Measurements from ENCODE around the gene ARFGAP1.
"Not testable (repeated sequence)": the region's sequence is repeated elsewhere in the genome, so short reads cannot be mapped to it uniquely, and the experiment has no call there.

ARFGAP1 gene

DNA sequence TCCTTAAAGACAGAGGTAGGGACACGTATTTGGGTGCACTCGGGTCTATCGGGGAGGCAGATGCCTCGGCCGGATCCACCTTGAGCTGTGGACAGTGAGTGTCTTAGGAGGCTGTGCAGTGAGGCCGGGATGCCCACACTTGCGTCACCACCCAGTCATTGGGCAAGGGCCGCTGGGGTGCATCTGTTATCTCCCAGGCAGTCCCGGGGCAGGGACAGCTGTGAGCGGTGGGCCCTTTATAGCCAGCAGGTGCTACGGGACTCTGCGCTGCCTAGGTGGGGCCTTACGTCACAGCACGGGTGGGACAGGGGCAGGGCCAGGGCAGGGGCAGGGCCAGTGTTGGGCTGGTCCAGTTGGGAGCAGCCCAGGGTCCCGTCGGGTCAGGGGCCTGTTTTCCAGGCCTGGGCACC, 19.7 kb downstream of the ARFGAP1 start:
- no peak for DNase-seq (ENCODE audit: low read depth)

DNA sequence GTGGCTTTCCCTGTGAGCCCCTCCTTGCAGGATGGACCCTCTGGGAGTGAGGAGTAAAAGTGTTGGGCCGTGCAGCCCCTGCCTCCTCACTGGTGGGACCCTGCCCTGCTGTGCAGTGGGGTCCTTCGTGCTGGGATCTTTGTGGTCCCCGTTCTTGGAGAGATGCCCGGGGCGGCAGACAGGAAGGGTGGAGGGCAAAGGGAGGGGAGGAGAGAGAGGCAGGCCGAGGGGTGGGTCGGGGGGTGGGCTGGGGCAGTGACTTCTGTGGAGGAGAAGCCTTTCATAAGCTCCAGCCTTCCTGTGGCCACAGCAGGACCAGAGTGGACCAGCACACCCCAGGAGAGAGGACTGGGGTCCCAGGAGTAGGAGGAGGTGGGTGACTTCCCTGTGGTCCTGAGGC, 20.3 kb downstream of the ARFGAP1 start, which contains the start of gene COL20A1:
Gene COL20A1, plus strand, starts transcription at position 283 of the 400 bp plus-strand sequence. CDS start 1,922 bp downstream, outside the sequence.
- no peak for DNase-seq (ENCODE audit: low read depth)

DNA sequence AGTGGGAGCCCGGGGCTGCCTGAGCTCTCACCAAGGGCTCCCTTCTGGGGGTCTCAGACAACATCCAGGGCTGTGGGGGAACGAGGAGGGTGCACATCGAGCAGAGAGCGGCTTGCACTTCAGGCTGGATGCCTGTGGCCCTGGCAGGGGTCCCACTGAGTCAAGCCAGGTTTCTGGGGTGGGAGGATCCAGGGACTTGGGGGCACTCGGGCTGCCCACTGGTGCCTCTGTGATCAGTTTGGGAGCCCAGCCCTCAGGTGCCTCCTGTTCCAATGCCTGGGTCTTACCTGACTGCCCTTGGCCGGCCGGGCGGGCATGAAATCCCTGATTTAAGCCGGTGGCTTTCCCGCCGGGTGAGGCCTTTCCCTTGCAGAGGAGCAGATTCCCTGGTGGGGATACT, 20.8 kb downstream of the ARFGAP1 start:
- no peak for DNase-seq (ENCODE audit: low read depth)

DNA sequence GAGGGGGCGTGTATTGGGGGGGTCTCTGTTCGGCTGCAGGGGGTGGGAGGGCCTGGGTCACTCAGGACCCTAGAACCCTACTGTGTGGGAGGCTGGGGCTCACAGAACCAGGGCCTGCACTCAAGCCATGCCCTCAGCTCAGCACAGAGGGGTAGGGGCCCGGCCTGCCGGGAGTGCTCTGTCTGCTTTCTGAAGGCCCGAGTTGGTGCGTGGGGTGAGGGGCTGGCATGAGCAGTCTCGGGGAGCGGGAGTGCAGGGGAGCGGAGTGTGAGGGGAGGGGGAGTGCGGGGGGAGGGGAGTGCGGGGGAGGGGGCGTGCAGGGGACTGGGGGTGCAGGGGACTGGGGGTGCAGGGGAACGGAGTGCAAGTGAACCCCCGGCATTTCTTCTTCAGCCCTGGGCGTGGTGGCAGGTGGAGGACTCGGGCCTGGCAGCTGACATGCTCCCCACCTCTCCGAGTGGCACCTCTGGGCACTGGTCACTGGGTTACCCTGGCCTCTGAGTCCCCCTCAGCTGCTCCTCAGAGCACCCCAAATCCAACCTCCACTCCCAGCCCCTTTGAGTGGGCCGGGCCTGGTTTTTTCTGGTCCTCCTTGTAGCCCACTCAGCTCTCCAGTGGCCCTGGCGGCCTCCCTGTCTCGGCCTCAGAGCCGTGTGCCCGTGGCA, 21.4 kb downstream of the ARFGAP1 start:
- DNase-seq (ENCODE audit: low read depth), result no peak

DNA sequence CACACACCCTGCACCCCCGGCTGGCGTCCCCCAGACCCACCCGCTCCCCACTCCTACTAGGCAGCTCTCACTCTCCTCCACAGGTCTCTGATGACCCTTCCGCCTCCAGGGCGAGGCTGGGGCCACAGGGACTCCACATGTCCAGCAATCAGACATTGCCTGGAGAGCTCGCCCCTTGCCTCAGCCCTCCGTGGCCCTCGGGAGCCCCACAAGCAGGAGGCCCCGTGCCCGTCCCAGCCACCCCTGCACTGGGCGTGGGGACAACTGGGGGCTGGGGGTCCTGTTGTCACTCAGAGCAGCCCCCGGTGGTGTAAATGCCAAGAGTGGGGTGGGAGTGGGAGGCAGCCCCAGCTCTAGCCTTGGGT, 21.9 kb downstream of the ARFGAP1 start:
- DNase-seq (ENCODE audit: low read depth), result no peak

DNA sequence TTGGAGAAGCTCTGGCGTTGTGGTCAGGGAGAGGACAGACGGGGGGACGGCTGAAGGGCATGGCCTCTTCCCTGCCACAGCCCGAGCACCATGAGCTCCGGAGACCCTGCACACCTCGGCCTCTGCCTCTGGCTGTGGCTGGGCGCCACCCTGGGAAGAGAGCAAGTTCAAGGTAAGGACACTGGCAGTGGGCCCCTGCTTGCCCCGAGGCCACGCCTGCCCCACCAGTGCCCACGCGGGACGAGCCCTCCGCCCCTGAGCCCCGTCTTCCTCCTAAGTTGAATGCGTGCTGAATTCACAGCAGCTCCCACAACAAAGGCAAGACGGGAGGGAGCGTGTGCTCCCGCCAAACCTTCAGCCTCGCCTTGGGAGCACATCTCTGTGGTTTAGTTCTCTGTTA, 22.4 kb downstream of the ARFGAP1 start:
- DNase-seq (ENCODE audit: low read depth), result no peak

DNA sequence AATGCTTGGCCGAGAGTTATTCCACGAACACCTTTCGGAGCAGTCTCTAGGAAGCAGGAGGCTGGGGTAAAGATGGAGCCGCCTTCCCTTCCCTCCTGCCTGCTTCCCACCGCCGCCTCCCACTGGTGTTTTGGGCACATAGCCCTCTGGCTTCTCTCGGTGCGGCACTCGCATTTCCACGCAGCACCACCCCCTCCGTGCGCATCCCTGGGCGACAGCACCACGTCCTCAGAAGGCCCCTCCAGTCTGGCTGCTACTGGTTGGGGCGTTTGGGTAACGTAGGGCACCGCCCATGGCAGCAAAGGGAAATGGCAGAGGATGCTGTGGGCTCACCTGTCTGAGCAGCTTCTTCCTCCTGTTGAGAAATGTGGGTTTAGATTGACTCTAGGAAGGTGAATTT, 22.8 kb downstream of the ARFGAP1 start:
- DNase-seq (ENCODE audit: low read depth), result no peak

DNA sequence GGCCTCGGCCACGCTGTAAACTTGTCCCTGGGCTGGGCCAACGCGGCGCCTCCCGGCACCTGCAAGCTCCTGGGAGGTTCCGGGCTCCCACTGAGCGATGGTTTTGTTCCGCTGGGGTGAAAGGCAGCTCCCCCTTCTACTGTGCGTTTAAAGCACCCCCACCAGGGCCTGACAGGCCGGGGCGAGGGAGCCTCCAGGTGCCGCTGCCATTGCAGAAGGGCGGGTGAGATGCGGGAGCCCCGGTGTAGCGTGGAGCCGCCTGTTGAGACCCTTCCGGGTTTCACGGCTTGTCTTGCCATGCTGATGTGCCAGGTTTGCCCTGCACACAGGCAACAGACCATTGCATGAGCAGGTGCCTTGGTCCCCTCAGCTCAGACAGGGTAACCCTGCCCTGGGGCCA, 23.2 kb downstream of the ARFGAP1 start:
- no peak for DNase-seq (ENCODE audit: low read depth)

DNA sequence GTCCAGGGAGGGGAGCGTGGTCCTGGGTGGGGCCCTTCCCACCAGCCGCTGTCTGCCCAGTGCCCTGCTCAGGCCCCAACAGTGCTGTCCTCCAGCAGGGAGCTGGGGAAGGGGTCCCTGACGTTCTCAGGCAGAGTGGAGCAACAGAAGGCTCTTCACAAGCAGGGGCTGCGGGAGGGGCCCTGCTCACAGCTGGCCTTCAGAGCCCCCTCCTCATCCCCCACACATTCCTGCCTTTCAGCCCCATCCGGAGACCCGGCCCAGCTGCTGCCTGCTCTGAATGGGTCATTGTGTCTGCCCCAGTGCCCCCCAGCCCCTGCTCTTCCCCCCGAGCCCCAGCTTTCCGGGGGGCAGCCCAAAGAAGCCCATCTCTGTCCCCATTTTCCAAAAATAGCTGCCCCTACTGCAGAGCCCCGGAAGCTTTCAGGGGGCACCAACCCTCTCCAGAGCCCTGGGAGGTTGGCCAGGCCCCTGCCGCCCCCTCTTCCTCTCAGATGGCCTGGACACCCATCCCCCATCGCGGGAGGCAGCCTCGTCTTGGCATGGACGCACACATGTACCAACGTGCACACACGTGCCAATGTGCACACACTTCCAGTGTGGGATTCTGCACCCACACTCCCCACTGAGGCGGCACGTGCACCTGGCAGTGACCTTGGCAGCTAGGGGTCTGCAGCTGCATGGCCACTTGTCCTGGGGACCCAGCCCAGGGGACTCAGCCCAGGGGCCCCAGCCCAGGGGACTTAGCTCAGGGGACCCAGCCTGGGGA, 24.1 kb downstream of the ARFGAP1 start:
- no peak for DNase-seq (ENCODE audit: low read depth)

DNA sequence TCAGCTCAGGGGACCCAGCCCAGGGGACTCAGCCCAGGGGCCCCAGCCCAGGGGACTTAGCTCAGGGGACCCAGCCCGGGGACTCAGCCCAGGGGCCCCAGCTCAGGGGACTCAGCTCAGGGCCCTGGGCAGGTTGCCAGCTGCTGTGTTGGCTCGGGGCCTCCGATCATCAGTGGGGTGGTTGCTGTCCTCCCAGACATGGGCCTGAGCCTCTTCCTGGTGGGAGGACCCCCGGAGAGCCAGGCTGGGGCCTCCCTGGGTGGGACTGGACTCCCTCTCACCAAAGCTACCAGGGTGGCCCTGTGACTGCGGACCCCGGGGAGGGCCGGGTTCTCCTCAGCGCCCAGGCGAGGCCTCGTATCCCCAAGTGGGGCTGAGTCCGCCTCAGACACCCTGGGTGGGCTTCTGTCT, 24.8 kb downstream of the ARFGAP1 start:
- DNase-seq (ENCODE audit: low read depth), result no peak

DNA sequence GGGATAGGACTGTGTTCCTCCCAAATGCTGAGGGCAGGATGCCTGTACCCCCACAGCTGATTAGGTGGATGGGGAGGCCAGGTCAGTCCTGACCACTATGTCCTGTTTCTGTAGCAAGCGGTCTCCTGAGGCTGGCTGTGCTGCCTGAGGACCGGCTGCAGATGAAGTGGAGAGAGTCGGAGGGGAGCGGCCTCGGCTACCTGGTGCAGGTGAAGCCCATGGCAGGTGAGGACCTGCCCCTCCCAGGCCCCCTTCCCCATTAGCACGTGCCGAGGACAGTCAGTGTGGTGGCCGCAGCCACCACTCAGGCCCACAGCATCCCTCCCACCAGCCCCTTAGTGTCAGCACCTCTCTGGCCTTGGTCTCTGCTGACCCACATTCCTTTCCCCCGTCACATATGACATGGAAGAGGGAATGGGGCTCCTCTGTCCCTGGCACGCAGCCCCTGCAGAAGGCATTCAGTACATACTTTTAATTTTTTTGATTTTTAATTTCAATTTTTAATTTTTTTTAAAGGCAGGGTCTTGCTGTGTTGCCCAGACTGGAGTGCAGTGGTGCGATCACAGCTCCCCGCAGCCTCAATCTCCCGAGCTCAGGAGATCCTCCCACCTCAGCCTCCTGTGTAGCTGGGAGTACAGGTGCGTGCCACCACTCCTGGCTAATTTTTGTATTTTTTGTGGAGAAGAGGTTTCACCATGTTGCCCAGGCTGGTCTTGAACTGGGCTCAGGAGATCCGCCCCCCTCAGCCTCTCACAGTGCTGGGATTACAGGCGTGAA, 25.4 kb downstream of the ARFGAP1 start:
- no peak for DNase-seq (ENCODE audit: low read depth)

DNA sequence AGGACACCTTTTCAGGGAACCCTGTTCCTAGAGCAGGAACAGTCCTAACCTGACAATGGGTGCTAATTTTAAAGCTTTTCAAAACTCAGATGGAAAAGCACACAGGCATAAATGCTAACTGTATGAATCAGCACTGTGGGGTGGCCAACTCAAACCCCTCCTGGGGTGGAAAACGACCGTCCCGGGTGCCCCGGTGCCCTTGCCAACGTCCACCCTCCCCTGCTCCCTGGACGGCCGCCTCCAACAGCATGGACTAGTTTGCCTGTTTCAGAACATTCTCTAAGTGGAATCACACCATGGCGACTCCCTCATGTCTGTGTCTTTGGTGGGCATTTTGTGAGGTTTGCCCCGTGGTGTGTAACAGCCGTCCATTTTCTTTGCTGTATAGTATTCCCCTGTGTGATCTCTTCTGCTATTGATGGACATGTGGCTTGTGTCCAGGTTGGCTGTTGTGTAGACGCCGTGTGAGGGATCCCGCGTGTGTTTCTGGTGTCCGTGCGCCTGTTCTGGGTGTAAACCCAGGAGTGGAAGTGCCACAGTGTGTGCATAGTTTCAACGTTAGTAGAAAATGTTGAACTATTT, 26.2 kb downstream of the ARFGAP1 start:
- no peak for DNase-seq (ENCODE audit: low read depth)

DNA sequence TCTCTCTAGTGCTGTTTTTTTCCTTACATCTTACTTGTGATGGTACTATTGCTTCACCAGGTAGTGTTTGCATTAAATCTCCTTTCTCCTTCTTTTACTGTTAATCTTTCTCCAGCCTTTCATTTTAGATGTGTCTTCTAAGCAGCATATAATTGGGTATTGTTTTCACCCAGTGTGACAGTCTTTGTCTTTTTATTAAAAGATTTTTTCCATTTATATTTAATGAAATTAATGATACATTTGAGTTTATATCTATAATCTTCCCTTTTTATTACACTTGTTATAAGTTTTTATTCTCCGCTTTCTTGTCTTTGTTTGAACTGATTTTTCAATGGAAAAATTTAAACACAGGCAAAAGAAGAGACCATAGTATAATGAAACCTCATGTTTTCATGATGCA, 29.1 kb downstream of the ARFGAP1 start:
- no peak for DNase-seq (ENCODE audit: low read depth)

DNA sequence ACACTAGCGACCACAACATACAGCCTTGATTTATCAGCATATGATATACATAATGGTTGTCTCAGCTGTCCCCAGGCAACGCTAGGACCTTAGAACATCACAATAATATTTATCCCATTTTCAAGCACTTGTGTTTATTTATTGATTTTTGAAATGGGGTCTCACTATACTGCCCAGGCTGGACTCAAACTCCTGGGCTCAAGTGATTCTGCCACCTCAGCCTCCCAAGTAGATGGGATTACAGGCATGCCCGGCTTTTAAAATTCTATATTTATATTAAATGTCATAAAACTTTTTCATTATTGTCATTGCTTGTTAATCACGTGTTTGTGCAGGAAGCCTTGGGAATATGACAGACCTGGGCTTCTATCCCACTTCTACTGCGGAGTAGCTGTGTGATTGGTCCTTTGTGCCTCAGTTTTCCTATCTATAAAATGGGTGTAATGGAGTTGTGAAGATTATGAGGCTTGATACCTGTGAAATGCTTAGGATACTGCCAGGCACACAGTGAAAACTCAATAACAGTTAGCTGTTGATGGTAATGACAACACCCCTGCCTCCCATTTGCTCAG, 30.6 kb downstream of the ARFGAP1 start:
- no peak for DNase-seq (ENCODE audit: low read depth)

DNA sequence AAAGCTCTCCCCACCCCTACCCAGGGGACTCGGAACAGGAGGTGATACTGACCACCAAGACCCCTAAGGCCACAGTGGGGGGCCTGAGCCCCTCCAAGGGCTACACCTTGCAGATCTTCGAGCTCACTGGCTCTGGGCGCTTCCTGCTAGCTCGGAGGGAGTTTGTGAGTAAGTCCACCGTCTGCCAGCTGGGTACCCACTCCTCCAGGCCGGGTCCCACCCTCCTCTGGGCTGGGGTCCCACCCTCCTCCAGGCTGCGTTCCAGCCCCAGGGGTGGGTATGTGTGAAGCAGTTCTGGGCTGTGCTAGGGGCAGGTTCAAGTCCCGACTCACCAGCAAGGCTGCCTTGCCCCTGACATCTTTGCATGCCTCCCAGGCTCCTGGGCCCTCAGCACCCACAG, 32.8 kb downstream of the ARFGAP1 start:
- no peak for DNase-seq (ENCODE audit: low read depth)

DNA sequence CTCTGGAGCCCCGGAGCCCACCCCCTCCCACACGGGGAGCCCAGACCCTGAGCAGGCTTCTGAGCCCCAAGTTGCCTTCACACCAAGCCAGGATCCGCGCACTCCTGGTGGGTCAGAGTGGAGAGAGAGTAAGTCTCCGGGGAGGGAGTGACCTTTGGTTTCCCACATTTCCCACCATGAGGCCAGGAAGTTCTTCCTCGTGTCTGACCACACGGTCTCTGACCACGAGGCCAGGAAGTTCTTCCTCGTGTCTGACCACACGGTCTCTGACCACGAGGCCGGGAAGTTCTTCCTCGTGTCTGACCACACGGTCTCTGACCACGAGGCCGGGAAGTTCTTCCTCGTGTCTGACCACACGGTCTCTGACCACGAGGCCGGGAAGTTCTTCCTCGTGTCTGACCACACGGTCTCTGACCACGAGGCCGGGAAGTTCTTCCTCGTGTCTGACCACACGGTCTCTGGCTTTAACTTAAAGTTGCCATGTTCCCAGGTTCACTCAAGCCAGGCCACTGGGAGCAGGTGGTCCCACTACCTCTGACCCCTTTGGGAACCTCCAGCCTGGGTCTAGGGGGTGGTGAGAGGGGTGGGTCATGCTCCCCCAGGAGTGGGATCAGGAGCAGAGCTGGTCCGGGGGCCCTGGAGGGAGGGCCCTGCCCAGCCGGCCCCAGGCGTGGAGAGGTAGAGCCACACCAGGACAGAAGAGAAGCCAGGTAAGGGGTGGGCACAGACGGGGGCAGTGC, 33.5 kb downstream of the ARFGAP1 start:
- not testable (repeated sequence) for DNase-seq (ENCODE audit: low read depth)

DNA sequence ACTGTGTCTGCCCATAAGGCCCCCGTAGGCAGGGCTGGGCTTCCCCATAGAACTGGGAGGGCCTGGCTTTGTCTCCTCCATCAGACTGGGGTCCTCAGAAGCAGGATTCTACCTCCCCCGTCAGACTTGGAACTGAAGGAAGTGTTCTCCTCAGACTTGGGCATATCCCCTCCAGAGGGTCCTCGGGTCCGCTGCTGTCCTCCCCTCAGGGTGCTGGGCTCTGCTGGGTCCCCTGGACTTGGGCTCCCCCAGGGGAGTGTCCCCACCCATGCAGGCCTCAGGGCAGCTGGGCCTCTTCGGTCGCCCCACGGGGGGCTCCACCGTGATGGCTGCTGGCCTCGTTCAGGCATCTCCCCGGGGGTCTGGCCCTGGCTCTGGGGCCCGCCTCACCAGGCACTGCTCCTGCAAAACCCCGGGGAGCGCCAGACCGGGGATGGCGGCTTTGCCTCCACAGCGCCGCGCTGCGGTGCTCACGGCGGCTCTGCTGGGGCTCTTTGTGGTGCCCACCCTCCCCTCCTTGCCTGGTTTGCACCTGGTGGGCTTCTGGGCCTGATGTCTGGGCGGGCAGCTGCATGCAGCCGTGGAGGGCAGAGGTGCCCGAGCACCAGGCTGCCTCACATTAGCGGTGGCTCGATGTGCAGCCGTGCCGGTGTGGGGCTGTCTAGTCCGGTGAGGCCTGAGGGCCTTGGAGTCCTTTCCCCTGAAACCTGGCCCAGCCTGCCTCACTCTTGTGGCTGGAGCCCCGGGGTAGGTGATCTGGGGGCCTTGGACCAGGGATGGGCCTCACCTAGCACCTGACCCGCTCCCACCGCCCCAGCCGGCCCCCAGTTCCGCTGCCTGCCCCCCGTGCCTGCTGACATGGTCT, 34.3 kb downstream of the ARFGAP1 start:
- no peak for DNase-seq (ENCODE audit: low read depth)

DNA sequence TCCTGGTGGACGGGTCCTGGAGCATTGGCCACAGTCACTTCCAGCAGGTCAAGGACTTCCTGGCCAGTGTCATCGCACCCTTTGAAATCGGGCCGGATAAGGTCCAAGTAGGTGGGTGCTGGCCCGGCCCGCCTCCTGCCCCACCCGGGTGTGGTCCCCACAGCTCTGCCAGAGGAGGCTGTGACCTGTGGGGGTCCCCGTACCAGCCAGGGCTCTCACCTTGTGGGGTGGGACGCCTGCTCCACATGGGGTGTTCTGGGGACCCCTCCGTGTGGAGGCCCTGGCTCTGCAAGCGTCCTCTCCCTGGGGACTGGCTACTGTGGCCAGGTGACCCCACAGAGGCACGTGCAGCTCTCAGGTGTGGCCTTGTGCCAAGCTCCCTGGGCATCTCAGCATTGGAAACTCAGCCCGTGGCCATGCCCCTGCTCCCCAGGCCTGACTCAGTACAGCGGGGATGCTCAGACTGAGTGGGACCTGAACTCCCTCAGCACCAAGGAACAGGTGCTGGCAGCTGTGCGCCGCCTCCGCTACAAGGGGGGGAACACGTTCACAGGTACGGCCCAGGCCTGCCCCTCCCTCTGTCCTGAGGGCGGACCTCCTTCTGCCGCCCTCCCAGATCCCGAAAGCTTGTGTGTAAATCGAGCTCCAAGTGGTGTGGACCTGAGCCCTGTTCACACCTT, 35.1 kb downstream of the ARFGAP1 start:
- DNase-seq (ENCODE audit: low read depth), result no peak

DNA sequence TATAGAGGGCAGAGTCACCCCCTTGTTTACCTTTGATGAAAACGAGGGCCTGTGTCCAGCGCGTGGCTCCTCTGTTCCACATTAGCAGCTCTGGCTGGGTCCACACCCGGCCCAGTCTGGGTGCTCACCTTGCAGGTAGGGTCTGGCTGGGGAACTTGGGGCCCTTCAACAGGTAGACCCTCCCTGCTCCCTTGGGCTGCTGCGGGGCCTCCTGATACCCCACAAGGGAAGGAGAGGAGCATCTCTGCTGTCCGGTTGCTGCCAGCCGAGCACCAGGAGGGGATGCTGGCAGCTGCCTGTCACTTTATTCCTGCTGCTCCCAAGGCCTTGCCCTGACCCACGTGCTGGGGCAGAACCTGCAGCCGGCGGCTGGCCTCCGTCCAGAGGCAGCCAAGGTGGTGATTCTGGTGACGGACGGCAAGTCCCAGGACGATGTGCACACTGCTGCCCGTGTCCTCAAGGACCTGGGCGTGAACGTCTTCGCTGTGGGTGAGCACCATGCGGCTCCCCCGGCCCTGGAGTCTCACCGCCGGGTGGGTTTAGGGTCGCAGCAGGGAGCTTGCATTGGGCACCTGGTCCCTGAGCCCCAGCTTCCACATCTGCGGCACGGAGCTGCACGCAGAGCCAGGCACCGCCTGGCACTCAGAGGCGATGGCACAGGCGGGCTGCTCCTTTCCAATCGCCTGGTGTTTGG, 35.8 kb downstream of the ARFGAP1 start:
- DNase-seq (ENCODE audit: low read depth), result no peak
